A673 (cell line): Measurements from ENCODE around the gene GPD2. TPM values are rescaled to one million over a fixed set of nuclear protein-coding genes. Genes with fewer than 3 reads are reported as not detected.

Experiments
- BruUV-seq: library from RNA; stranded (reverse); fragments of 400-500 nt; replicated peaks from 2 replicates; lab custom pipeline; 2021; lab: Mats Ljungman, UMichigan
- CTCF ChIA-PET: fragments of 300-600 bp; sonication (Branson Sonifier 250); formaldehyde crosslinking; loops from one replicate; lab custom pipeline; 2022; ENCODE audit warnings: antibody characterized with exemption; lab: Charles Lee
- POLR2A ChIA-PET: fragments of 300-600 bp; sonication (Branson Sonifier 250); formaldehyde crosslinking; loops from one replicate; lab custom pipeline; 2022; ENCODE audit warnings: antibody characterized with exemption; ENCODE audit not compliant: low non-redundant PET; lab: Charles Lee
- DNase-seq: peaks from one replicate; pipeline ENCODE4 v3.0.0-alpha.2; 2015; ENCODE audit warnings: low spot score
- H3K27ac ChIP-seq: fragments of 200-600 bp; sonication (generic); 2 replicates; pipeline ENCODE4 v1.5.1; 2016; ENCODE audit warnings: mixed run types, low read depth, mild to moderate bottlenecking, mixed read lengths, antibody characterized with exemption, low read length; ENCODE audit not compliant: poor library complexity, severe bottlenecking
- H3K27me3 ChIP-seq: fragments of 200-600 bp; sonication (generic); replicated peaks from 2 replicates; pipeline ENCODE4 v1.6.1; 2017; ENCODE audit warnings: mixed run types, low read depth, mild to moderate bottlenecking, mixed read lengths, antibody characterized with exemption, low read length; ENCODE audit not compliant: insufficient read depth, poor library complexity
- H3K36me3 ChIP-seq: fragments of 200-600 bp; sonication (generic); 2 replicates; pipeline ENCODE4 v1.6.1; 2016; ENCODE audit warnings: mixed run types, mild to moderate bottlenecking, mixed read lengths, antibody characterized with exemption, low read length; ENCODE audit not compliant: insufficient read depth, poor library complexity, severe bottlenecking
- H3K4me1 ChIP-seq: fragments of 200-600 bp; sonication (generic); 2 replicates; pipeline ENCODE4 v1.6.1; 2017; ENCODE audit warnings: mixed run types, mild to moderate bottlenecking, mixed read lengths, antibody characterized with exemption, low read length; ENCODE audit not compliant: insufficient read depth, poor library complexity, severe bottlenecking
- H3K4me3 ChIP-seq: fragments of 200-600 bp; sonication (generic); 2 replicates; pipeline ENCODE4 v1.5.1; 2016; ENCODE audit warnings: low read depth, mixed run types, mild to moderate bottlenecking, mixed read lengths, low read length; ENCODE audit not compliant: poor library complexity, severe bottlenecking
- H3K9me3 ChIP-seq: fragments of 200-600 bp; sonication (generic); 2 replicates; pipeline ENCODE4 v1.6.1; 2016; ENCODE audit warnings: mixed run types, low read depth, mild to moderate bottlenecking, mixed read lengths, antibody characterized with exemption, low read length; ENCODE audit not compliant: poor library complexity, severe bottlenecking
- CTCF ChIP-seq: fragments of 300-800, 200-600 bp; sonication (generic); conservative IDR thresholded peaks from 2 replicates; pipeline ENCODE4 v1.5.1; 2017; ENCODE audit warnings: low read depth, mild to moderate bottlenecking, antibody characterized with exemption, low read length, moderate library complexity, mixed read lengths
- EZH2 ChIP-seq: fragments of 200-600 bp; sonication (generic); IDR thresholded peaks from 2 replicates; pipeline ENCODE4 v1.6.1; 2017; ENCODE audit warnings: borderline replicate concordance, low read depth, mild to moderate bottlenecking, mixed read lengths, antibody characterized with exemption, low read length; ENCODE audit not compliant: poor library complexity, severe bottlenecking
- intact Hi-C: fragments of 100-400 bp; cut with micrococcal nuclease; formaldehyde crosslinking; loops from one replicate; pipeline ENCODE4 v1.10.0; 2022; ENCODE audit not compliant: unreplicated experiment
- total RNA-seq: library from RNA; stranded (reverse); gene quantifications from 2 replicates; pipeline ENCODE4 v1.2.3, GENCODE V29; 2021

The GPD2 gene
- total RNA-seq, 1 experiment from 2014 or later: 39.4 TPM

DNA sequence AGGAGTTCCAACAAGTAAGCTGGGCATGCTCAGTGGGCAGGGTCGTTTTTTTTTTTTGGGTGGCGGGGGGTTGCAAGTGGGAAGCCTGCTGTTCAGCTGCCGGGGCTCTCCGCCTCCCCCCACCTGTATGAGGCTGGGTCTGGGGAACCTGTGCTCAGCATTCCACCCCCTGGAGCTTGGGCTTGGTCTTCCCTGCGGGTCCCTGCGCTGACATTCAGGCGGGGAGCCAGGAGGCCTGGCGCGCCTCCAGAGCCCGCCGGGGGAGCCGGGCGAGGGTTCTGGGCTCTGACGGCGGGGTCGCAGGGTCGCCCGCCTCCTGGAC lies 822 bp upstream of the GPD2 start:
- ChIA-PET CTCF (no interaction called here), POLR2A (no interaction called here)

DNA sequence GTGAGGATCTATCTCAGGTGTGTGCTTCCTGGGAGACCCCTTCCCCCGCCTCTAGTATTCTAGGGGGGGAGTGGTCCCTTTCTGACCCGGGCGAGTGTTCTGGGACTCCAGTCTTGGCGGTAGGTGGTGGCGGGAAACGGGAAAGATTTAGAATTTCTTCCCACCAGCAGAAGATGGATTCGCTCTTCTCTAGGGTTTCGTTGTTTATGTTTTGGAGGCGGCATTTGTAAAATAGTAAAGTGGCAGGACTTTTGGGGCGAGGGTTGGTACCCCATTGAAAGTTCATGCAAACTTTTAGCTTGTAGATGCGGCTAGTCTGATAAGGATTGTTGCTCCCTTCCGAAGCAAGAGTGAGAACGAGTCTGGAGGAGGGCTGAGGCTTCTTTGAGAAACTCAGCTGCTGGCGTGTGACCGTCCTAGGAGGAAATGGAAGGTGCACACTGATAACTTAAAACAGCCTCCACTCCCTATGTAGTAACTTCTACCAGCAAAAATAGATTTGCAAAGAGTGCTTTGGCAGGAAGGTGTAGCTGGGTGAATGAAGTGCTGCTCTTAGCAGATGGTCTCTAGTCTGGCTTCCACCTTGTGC lies 412 bp downstream of the GPD2 start:
- Histone ChIP-seq H3K4me1 (peaks cover 14% of the 10 kb centered on the region), H3K27ac (peak overlapping the region; percentile 81), H3K9me3 (no peaks in the 10 kb centered on the region), H3K27me3 (no peaks in the 10 kb centered on the region), H3K36me3 (no peaks in the 10 kb centered on the region), H3K4me3 (peak overlapping the region; percentile 55)
- POLR2A ChIA-PET: no interaction called here
- TSS peak; percentile 61 for BruUV-seq
- no peak for TF ChIP-seq EZH2
- TF ChIP-seq CTCF: no peak
- intact Hi-C loops: loop anchor here (10.0 kb wide), 1 partner anchor 748 kb away; no protein-coding TSS in a partner anchor
- CTCF ChIA-PET: no interaction called here
- peak; percentile 32 for DNase-seq

More for the DNA sequence above, 822 bp upstream of the GPD2 start:
- TF ChIP-seq CTCF (no peak), EZH2 (no peak)
- no peak for DNase-seq
- H3K9me3 ChIP-seq: no peaks in the 10 kb centered on the region
- H3K4me3 ChIP-seq: peak overlapping the region; percentile 55
- intact Hi-C loops: loop anchor here (10.0 kb wide), 1 partner anchor 749 kb away; no protein-coding TSS in a partner anchor
- H3K36me3 ChIP-seq: no peaks in the 10 kb centered on the region
- no TSS peak for BruUV-seq
- peaks cover 25% of the 10 kb centered on the region for H3K4me1 ChIP-seq
- no peaks in the 10 kb centered on the region for H3K27me3 ChIP-seq
- H3K27ac ChIP-seq: peak overlapping the region; percentile 81

- no peak for DNase-seq
- no peaks in the 10 kb centered on the region for H3K27me3 ChIP-seq
- intact Hi-C loops: loop anchor here (10.0 kb wide), 1 partner anchor 747 kb away; no protein-coding TSS in a partner anchor
- BruUV-seq: no TSS peak
- H3K4me1 ChIP-seq: peaks cover 13% of the 10 kb centered on the region
- H3K4me3 ChIP-seq: peak overlapping the region; percentile 55
- no peaks in the 10 kb centered on the region for H3K36me3 ChIP-seq
- ChIA-PET POLR2A (no interaction called here), CTCF (no interaction called here)
- H3K27ac ChIP-seq: no peak overlapping the region
- H3K9me3 ChIP-seq: no peaks in the 10 kb centered on the region
- no peak for TF ChIP-seq CTCF
- no peak for TF ChIP-seq EZH2
These were observed 1.2 kb downstream of the GPD2 start for GRCh38 chr2:156437272-156437930.
